Naive thymus-derived CD4-positive, alpha-beta T cell (primary cell): ENCODE results near the gene ESPN. TPM values are rescaled to one million over a fixed set of nuclear protein-coding genes. Genes with fewer than 3 reads are reported as not detected.

Source experiments
- ATAC-seq: fragments of 150-1000 bp; cut with Tn5 transposase; 2 replicates; pipeline ENCODE4 v1.10.0; 2021; ENCODE audit warnings: mild to moderate bottlenecking, moderate library complexity
- CTCF ChIA-PET: fragments of 350-600 bp; sonication (Branson Sonifier 250); formaldehyde crosslinking; loops from one replicate; lab custom pipeline; 2021; ENCODE audit warnings: antibody characterized with exemption; lab: Charles Lee
- POLR2A ChIA-PET: fragments of 350-600 bp; sonication (Branson Sonifier 250); formaldehyde crosslinking; loops from one replicate; lab custom pipeline; 2021; ENCODE audit warnings: antibody characterized with exemption, inconsistent platforms; lab: Charles Lee
- DNase-seq, 9 donors: peaks; one replicate each; pipeline versions ENCODE4 v3.0.0 to v3.0.0-alpha.2; 2020 to 2022; ENCODE audit warnings: mixed read lengths in 1 of 9
- H3K27ac ChIP-seq: one replicate; pipeline ENCODE4 v1.7.0; 2013; ENCODE audit warnings: mild to moderate bottlenecking, low read depth, low read length, moderate library complexity
- H3K27me3 ChIP-seq, 2 donors: one replicate each; pipeline ENCODE4 v1.7.0; 2013; ENCODE audit warnings: low read length in 2 of 2, mild to moderate bottlenecking in 2 of 2, moderate library complexity in 2 of 2; ENCODE audit not compliant: control insufficient read depth in 2 of 2, insufficient read depth in 2 of 2
- H3K36me3 ChIP-seq, 3 experiments: 1 replicate in 2 of 3; 2 replicates in 1 of 3; pipeline ENCODE4 v1.7.0; 2013; ENCODE audit warnings: low read length in 3 of 3, mild to moderate bottlenecking in 3 of 3, moderate library complexity in 1 of 3; ENCODE audit not compliant: insufficient read depth in 3 of 3, control insufficient read depth in 2 of 3
- H3K4me1 ChIP-seq, 2 donors: one replicate each; pipeline ENCODE4 v1.7.0; 2013; ENCODE audit warnings: low read length in 2 of 2, mild to moderate bottlenecking in 2 of 2, moderate library complexity in 1 of 2; ENCODE audit not compliant: control insufficient read depth in 2 of 2, insufficient read depth in 2 of 2
- H3K4me3 ChIP-seq: 2 replicates; pipeline ENCODE4 v1.7.0; 2013; ENCODE audit warnings: mild to moderate bottlenecking, low read length
- H3K9me3 ChIP-seq, 3 experiments: 1 replicate in 2 of 3; 2 replicates in 1 of 3; pipeline ENCODE4 v1.7.0; 2013; ENCODE audit warnings: low read length in 3 of 3; ENCODE audit not compliant: control insufficient read depth in 2 of 3
- H3K27ac Mint-ChIP-seq, 9 donors: one replicate each; pipeline ENCODE4 v1.8.0; 2020 to 2022; ENCODE audit warnings: mixed read lengths in 9 of 9, mild to moderate bottlenecking in 8 of 9, moderate library complexity in 5 of 9, inconsistent platforms in 2 of 9
- H3K27me3 Mint-ChIP-seq, 5 donors: one replicate each; pipeline ENCODE4 v1.8.0; 2021 to 2022; ENCODE audit warnings: mixed read lengths in 5 of 5, mild to moderate bottlenecking in 1 of 5
- H3K36me3 Mint-ChIP-seq, 5 donors: one replicate each; pipeline ENCODE4 v1.8.0; 2020 to 2022; ENCODE audit warnings: mixed read lengths in 5 of 5, mild to moderate bottlenecking in 3 of 5, inconsistent platforms in 1 of 5
- H3K4me1 Mint-ChIP-seq, 7 donors: one replicate each; pipeline ENCODE4 v1.8.0; 2020 to 2022; ENCODE audit warnings: mixed read lengths in 7 of 7, mild to moderate bottlenecking in 3 of 7, inconsistent platforms in 1 of 7
- H3K4me3 Mint-ChIP-seq, 10 donors: one replicate each; pipeline ENCODE4 v1.8.0; 2020 to 2022; ENCODE audit warnings: mild to moderate bottlenecking in 10 of 10, mixed read lengths in 10 of 10, moderate library complexity in 6 of 10, inconsistent platforms in 2 of 10
- H3K9me3 Mint-ChIP-seq, 11 donors: one replicate each; pipeline ENCODE4 v1.8.0; 2020 to 2022; ENCODE audit warnings: mixed read lengths in 11 of 11, mild to moderate bottlenecking in 4 of 11, inconsistent platforms in 1 of 11, moderate library complexity in 1 of 11
- intact Hi-C, 2 donors: fragments of 100-400 bp; cut with micrococcal nuclease; formaldehyde crosslinking; loops; one replicate each; pipeline ENCODE4 v1.15.1; 2023
- polyA plus RNA-seq, 2 donors: library from polyadenylated mRNA; unstranded; fragments of 300-500 nt; fragmentation: Illumina TruSeq; gene quantifications; one replicate each; pipeline ENCODE4 v1.2.3, GENCODE V29; 2021
- total RNA-seq, 6 experiments: library from RNA in 5 of 6; stranded (reverse) in 5 of 6; gene quantifications; 1 replicate in 5 of 6; 2 replicates in 1 of 6; pipeline ENCODE4 v1.2.3 and lab custom pipeline; 2021 to 2026

ESPN gene
- total and polyA plus RNA-seq, 7 experiments from 2014 or later, result 0.40 to 2.9 (median 2.1) TPM

GRCh38 chr1:6489799-6490180 lies 65.2 kb downstream of the ESPN start:
- H3K4me1 Mint-ChIP-seq, result peaks cover 20 to 37% (median 31%) of the 10 kb centered on the region in 7 donors
- peak overlapping the region in 1 of 9 donors; percentile 79 for H3K27ac Mint-ChIP-seq
- POLR2A ChIA-PET, result interaction anchor here (0.5 to 2.5 kb wide), 9 partner anchors 22 to 163 kb away, joined by 3 to 22 read pairs (median 5); partner anchors contain the start of gene NOL9
- H3K9me3 ChIP-seq, result no peaks in the 10 kb centered on the region
- DNase-seq, result peak; percentile 66 to 87 (median 77)
- H3K4me3 ChIP-seq, result peak overlapping the region; percentile 80
- ATAC-seq, result peak; percentile 77
- H3K27ac ChIP-seq, result peak overlapping the region; percentile 71
- H3K9me3 Mint-ChIP-seq, result no peaks in the 10 kb centered on the region
- peaks cover 0 to 6% of the 10 kb centered on the region in 2 donors for H3K27me3 ChIP-seq
- intact Hi-C loops, result loop anchor here (1.0 to 5.0 kb wide), 9 partner anchors 42 to 728 kb away; partner anchors contain the start of genes CAMTA1 (in 1 of the 2) and NOL9 (in 1 of the 2)
- peaks cover 6 to 24% (median 9%) of the 10 kb centered on the region in 5 donors for H3K27me3 Mint-ChIP-seq
- peaks cover 0 to 4% (median 0%) of the 10 kb centered on the region in 3 experiments for H3K36me3 ChIP-seq
- CTCF ChIA-PET, result interaction anchor here (1.0 to 4.1 kb wide), 7 partner anchors 13 to 137 kb away, joined by 3 to 32 read pairs (median 4); partner anchors contain the start of genes NOL9 and TAS1R1
- peaks cover 13 to 18% of the 10 kb centered on the region in 2 donors for H3K4me1 ChIP-seq
- H3K4me3 Mint-ChIP-seq, result peak overlapping the region; percentile 63 to 87 (median 81)
- H3K36me3 Mint-ChIP-seq, result peaks cover 0 to 2% (median 0%) of the 10 kb centered on the region in 5 donors

- intact Hi-C loops, result loop anchor here (1.0 to 2.0 kb wide), 6 partner anchors 45 to 294 kb away; partner anchors contain the start of genes CAMTA1 (in 1 of the 2) and NOL9 (in 1 of the 2)
- ChIA-PET CTCF (interaction anchor here (0.8 to 4.1 kb wide), 11 partner anchors 17 to 156 kb away, joined by 3 to 32 read pairs (median 4); partner anchors contain the start of genes NOL9 and TAS1R1), POLR2A (interaction anchor here (0.5 to 2.5 kb wide), 20 partner anchors 9 to 162 kb away, joined by 3 to 22 read pairs (median 5); partner anchors contain the start of genes NOL9 and TNFRSF25)
- H3K36me3 Mint-ChIP-seq, result peaks cover 0 to 2% (median 0%) of the 10 kb centered on the region in 5 donors
- Histone ChIP-seq H3K27ac (peak overlapping the region; percentile 71), H3K4me3 (peak overlapping the region; percentile 80), H3K36me3 (peaks cover 0 to 4% (median 0%) of the 10 kb centered on the region in 3 experiments), H3K4me1 (peaks cover 13 to 19% of the 10 kb centered on the region in 2 donors), H3K27me3 (peaks cover 0 to 6% of the 10 kb centered on the region in 2 donors), H3K9me3 (no peaks in the 10 kb centered on the region)
- DNase-seq (peak in 7 of 9 donors; percentile 31 to 67 (median 41)), ATAC-seq (peak; percentile 39)
- no peaks in the 10 kb centered on the region for H3K9me3 Mint-ChIP-seq
- peaks cover 6 to 24% (median 9%) of the 10 kb centered on the region in 5 donors for H3K27me3 Mint-ChIP-seq
- peak overlapping the region in 8 of 9 donors; percentile 18 to 80 (median 69) for H3K27ac Mint-ChIP-seq
- peak overlapping the region; percentile 63 to 87 (median 81) for H3K4me3 Mint-ChIP-seq
- peaks cover 20 to 40% (median 33%) of the 10 kb centered on the region in 7 donors for H3K4me1 Mint-ChIP-seq
These were observed 65.9 kb downstream of the ESPN start for GRCh38 chr1:6490181-6491080.

GRCh38 chr1:6491081-6491449 lies 66.5 kb downstream of the ESPN start:
- H3K27ac ChIP-seq, result peak overlapping the region; percentile 71
- Mint-ChIP-seq H3K27me3 (peaks cover 5 to 24% (median 7%) of the 10 kb centered on the region in 5 donors), H3K9me3 (no peaks in the 10 kb centered on the region), H3K4me3 (peak overlapping the region; percentile 63 to 87 (median 78)), H3K36me3 (peaks cover 0 to 2% (median 0%) of the 10 kb centered on the region in 5 donors), H3K27ac (peak overlapping the region; percentile 18 to 97 (median 73)), H3K4me1 (peaks cover 24 to 46% (median 37%) of the 10 kb centered on the region in 7 donors)
- no peaks in the 10 kb centered on the region for H3K9me3 ChIP-seq
- H3K4me3 ChIP-seq, result peak overlapping the region; percentile 80
- intact Hi-C loops, result loop anchor here in 1 of 2 donors (2.0 kb wide), 2 partner anchors 68 to 294 kb away; partner anchors contain the start of gene CAMTA1
- CTCF ChIA-PET, result interaction anchor here (0.8 to 4.1 kb wide), 9 partner anchors 18 to 156 kb away, joined by 3 to 32 read pairs (median 4); partner anchors contain the start of genes NOL9 and TAS1R1
- H3K4me1 ChIP-seq, result peaks cover 13 to 22% of the 10 kb centered on the region in 2 donors
- POLR2A ChIA-PET, result interaction anchor here (0.6 to 2.5 kb wide), 14 partner anchors 8 to 125 kb away, joined by 3 to 22 read pairs (median 5); partner anchors contain the start of genes NOL9 and TNFRSF25
- H3K36me3 ChIP-seq, result peaks cover 0 to 4% (median 0%) of the 10 kb centered on the region in 3 experiments
- peaks cover 0 to 3% of the 10 kb centered on the region in 2 donors for H3K27me3 ChIP-seq
- DNase-seq (no peak), ATAC-seq (no peak)

- H3K27ac ChIP-seq, result peak within 1 kb of the TSS; percentile 71
- H3K27me3 Mint-ChIP-seq, result peaks cover under 1 to 24% (median 3%) of the 10 kb centered on the region in 5 donors
- no peaks in the 10 kb centered on the region for H3K9me3 ChIP-seq
- H3K27ac Mint-ChIP-seq, result peak within 1 kb of the TSS; percentile 44 to 97 (median 73)
- ATAC-seq, result no peak
- peak within 1 kb of the TSS; percentile 63 to 87 (median 78) for H3K4me3 Mint-ChIP-seq
- ChIA-PET CTCF (interaction anchor here (0.8 to 4.1 kb wide), 6 partner anchors 18 to 109 kb away, joined by 3 to 32 read pairs (median 6); partner anchors contain the start of genes NOL9 and TAS1R1), POLR2A (interaction anchor here (0.7 to 2.5 kb wide), 11 partner anchors 16 to 109 kb away, joined by 3 to 22 read pairs (median 5); partner anchors contain the start of genes NOL9 and TNFRSF25)
- H3K4me1 Mint-ChIP-seq, result peaks cover 20 to 46% (median 36%) of the 10 kb centered on the region in 7 donors
- H3K4me1 ChIP-seq, result peaks cover 10 to 22% of the 10 kb centered on the region in 2 donors
- peaks cover 0 to 2% (median 0%) of the 10 kb centered on the region in 5 donors for H3K36me3 Mint-ChIP-seq
- H3K9me3 Mint-ChIP-seq, result no peaks in the 10 kb centered on the region
- no peaks in the 10 kb centered on the region for H3K27me3 ChIP-seq
- intact Hi-C loops, result loop anchor here in 1 of 2 donors (2.0 kb wide), 2 partner anchors 69 to 293 kb away; partner anchors contain the start of gene CAMTA1
- H3K36me3 ChIP-seq, result peaks cover 0 to 4% (median 0%) of the 10 kb centered on the region in 3 experiments
- peak within 1 kb of the TSS; percentile 80 for H3K4me3 ChIP-seq
- DNase-seq, result no peak
These were observed 66.9 kb downstream of the ESPN start, which contains the start of gene PLEKHG5 for GRCh38 chr1:6491480-6491962. PLEKHG5 (minus strand) TSS chr1:6491667; CDS start chr1:6477571, 14,096 bp downstream.

GRCh38 chr1:6491966-6492365 lies 67.4 kb downstream of the ESPN start:
- Mint-ChIP-seq H3K27ac (peak overlapping the region in 8 of 9 donors; percentile 44 to 80 (median 63)), H3K9me3 (no peaks in the 10 kb centered on the region), H3K4me3 (peak overlapping the region in 9 of 10 donors; percentile 63 to 87 (median 80)), H3K36me3 (peaks cover 0 to 2% (median 0%) of the 10 kb centered on the region in 5 donors), H3K4me1 (peaks cover 18 to 46% (median 36%) of the 10 kb centered on the region in 7 donors), H3K27me3 (peaks cover 0 to 25% (median 0%) of the 10 kb centered on the region in 5 donors)
- Histone ChIP-seq H3K4me1 (peaks cover 10 to 23% of the 10 kb centered on the region in 2 donors), H3K4me3 (no peak overlapping the region), H3K27ac (no peak overlapping the region), H3K27me3 (no peaks in the 10 kb centered on the region), H3K9me3 (no peaks in the 10 kb centered on the region), H3K36me3 (peaks cover 0 to 4% (median 0%) of the 10 kb centered on the region in 3 experiments)
- intact Hi-C loops, result loop anchor here in 1 of 2 donors (2.0 kb wide), 2 partner anchors 69 to 293 kb away; partner anchors contain the start of gene CAMTA1
- DNase-seq (peak in 1 of 9 donors; percentile 40), ATAC-seq (no peak)
- ChIA-PET CTCF (interaction anchor here (1.1 to 4.1 kb wide), 5 partner anchors 54 to 89 kb away, joined by 3 to 32 read pairs (median 7); partner anchors contain the start of genes NOL9 and TAS1R1), POLR2A (interaction anchor here (0.8 to 2.5 kb wide), 8 partner anchors 16 to 112 kb away, joined by 3 to 22 read pairs (median 4); partner anchors contain the start of gene NOL9)
